GM12873 (cell line): Measurements from ENCODE around the gene NEK4.

ENCODE experiments used
- TF ChIP-seq, protein P1 (sequence below): IDR thresholded peaks from 2 replicates; pipeline ENCODE4 v1.5.1; 2012; ENCODE audit warnings: low read depth, mild to moderate bottlenecking, moderate library complexity, low read length, control low read depth; ENCODE audit not compliant: insufficient read depth; ENCODE audit errors: missing control alignments

NEK4 gene

DNA sequence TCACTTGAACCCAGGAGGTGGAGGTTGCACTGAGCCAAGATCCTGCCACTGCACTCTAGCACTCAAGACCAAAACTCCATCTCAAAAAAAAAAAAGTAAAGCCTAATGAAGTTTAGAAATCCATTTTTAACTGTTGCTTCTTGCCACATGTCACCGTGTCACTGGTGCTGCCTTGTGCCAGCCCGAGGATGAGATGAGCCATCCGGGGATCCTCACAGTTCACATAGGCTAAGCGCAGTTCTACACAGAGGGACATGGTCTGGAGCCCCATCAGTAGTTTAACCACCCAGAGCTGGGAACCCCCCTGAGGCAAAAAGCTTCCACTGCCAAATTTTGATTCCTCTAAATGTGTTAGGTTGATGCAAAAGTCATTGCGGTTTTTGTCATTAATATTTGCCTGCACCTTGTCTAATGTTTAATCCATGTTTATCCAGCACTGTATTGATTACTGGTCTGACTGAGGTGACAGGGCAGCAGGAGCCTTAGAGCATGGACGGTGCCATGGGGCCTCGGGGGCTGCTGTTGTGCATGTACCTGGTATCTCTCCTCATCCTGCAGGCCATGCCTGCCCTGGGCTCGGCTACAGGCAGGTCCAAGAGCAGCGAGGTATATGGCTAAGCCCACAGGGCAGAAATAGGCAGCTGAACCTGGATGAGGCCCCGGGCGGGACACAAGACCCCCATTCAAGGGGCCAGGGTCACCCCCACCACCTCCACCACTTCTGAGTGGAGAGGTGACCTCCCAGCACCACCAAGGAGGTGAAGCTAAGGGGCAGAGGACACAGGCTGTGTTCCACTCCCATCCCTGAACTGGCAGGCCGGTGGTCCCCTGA, 6.6 kb upstream of the NEK4 start, which contains the start of gene ITIH1:
TSS of gene ITIH1 (plus strand) at position 473 of the 832 bp plus-strand sequence. CDS start at position 490, 17 bp downstream.
- TF ChIP-seq, protein P1, sequence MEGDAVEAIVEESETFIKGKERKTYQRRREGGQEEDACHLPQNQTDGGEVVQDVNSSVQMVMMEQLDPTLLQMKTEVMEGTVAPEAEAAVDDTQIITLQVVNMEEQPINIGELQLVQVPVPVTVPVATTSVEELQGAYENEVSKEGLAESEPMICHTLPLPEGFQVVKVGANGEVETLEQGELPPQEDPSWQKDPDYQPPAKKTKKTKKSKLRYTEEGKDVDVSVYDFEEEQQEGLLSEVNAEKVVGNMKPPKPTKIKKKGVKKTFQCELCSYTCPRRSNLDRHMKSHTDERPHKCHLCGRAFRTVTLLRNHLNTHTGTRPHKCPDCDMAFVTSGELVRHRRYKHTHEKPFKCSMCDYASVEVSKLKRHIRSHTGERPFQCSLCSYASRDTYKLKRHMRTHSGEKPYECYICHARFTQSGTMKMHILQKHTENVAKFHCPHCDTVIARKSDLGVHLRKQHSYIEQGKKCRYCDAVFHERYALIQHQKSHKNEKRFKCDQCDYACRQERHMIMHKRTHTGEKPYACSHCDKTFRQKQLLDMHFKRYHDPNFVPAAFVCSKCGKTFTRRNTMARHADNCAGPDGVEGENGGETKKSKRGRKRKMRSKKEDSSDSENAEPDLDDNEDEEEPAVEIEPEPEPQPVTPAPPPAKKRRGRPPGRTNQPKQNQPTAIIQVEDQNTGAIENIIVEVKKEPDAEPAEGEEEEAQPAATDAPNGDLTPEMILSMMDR: no peak

DNA sequence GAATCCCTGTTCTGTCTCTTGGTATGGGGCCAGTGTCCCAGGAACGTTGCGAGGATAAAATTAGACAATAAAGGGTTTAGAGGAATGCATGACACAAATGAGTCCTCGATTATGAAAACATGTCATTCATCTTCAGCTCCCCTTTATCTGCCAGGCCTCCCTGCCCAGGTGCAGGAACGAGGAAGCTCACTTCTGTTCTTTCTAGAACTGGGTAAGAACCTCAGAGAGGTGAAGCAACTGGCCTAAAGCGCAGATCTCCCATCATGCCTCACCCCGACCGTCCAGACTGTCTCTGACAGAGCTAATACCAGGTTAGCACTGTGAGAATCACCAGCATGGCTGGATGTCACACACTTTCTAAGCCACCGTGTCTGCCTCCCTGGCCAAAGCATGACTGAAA, 5.1 kb upstream of the NEK4 start:
- TF ChIP-seq, protein P1: no peak

DNA sequence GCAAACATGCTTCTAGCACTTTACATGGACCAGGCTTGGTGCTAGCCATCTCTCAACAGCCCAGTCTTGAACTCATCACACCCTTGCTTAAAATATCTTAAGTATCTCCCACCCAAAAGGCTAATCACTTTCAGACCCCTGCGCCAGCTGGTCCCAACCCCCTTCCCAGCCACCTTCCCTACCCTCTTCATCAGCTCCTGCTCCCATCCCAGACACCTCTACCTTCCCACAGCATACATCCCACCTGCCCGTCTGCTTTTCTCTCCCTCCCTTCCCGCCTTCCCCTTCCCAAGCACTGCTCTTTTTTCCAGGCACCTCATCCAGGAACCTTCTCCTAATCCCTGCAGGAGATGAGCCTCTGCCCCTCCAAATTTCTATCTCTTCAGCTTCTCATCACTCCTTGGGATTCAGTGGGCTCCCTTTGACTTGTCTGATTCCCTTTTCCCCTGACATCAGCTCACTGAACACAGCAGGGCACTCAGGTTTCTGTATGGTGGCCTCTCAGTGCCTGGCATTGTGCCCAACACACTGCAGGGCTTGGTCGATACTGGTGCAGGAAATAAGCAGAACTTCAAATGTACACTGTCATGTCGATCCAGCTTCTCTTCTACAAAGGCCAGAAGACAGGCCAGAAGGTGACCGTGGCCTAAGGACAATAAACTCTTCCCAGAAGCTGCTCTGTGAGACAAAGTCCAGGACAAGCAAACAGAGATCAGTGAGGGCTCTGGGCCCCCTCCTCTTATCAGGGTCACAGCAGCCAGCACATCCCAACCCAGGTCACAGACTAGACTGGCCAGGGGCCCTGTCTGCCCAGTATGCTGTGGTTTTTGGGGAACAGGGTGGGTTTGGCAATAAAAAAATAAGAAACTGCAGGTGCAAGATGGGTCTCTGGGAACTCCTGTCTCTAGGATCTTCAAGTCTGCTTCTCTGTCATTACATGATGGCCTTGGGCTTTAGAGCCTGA, 4.4 kb upstream of the NEK4 start:
- TF ChIP-seq, protein P1: no peak

- TF ChIP-seq, protein P1: no peak
Observed at GRCh38 chr3:52774066-52774713, 3.5 kb upstream of the NEK4 start.

GRCh38 chr3:52773361-52774065, 2.8 kb upstream of the NEK4 start:
- TF ChIP-seq, protein P1: no peak

- TF ChIP-seq, protein P1: no peak
Observed at GRCh38 chr3:52771702-52772101, 962 bp upstream of the NEK4 start.
